GM12875 (cell line): ENCODE data around the gene ASPG.

Source experiments
- H3K4me3 ChIP-seq: one replicate; pipeline ENCODE4 v1.5.1; 2011; ENCODE audit warnings: low read depth, low read length, control low read depth
- TF ChIP-seq, protein P1 (sequence below): IDR thresholded peaks from 2 replicates; pipeline ENCODE4 v1.5.1; 2011; ENCODE audit warnings: low read depth, mild to moderate bottlenecking, control low read depth, inconsistent platforms, low read length, moderate library complexity, borderline replicate concordance; ENCODE audit not compliant: insufficient read depth

ASPG gene

DNA sequence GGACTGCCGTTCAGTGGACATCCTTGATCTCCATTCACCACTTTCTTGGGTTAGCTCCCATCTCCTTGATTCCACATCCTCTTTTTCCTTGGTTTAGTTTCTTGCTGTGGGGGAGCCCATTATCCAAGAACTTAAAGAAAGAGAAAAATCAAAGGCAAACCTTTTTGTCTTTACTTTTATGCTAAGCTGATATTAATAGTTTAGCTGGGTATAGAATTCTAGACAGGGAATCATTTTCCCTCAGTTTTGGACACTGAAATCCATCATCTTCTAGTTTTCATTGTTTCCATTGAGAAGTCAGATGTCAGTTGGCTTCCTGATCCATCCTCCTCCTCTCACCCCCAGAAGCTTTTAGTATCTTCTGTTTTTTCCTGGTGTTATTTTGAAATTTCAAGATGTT is 44.1 kb downstream of the ASPG start:
- H3K4me3 ChIP-seq = no peak overlapping the region
- TF ChIP-seq, protein P1, sequence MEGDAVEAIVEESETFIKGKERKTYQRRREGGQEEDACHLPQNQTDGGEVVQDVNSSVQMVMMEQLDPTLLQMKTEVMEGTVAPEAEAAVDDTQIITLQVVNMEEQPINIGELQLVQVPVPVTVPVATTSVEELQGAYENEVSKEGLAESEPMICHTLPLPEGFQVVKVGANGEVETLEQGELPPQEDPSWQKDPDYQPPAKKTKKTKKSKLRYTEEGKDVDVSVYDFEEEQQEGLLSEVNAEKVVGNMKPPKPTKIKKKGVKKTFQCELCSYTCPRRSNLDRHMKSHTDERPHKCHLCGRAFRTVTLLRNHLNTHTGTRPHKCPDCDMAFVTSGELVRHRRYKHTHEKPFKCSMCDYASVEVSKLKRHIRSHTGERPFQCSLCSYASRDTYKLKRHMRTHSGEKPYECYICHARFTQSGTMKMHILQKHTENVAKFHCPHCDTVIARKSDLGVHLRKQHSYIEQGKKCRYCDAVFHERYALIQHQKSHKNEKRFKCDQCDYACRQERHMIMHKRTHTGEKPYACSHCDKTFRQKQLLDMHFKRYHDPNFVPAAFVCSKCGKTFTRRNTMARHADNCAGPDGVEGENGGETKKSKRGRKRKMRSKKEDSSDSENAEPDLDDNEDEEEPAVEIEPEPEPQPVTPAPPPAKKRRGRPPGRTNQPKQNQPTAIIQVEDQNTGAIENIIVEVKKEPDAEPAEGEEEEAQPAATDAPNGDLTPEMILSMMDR = no peak

DNA sequence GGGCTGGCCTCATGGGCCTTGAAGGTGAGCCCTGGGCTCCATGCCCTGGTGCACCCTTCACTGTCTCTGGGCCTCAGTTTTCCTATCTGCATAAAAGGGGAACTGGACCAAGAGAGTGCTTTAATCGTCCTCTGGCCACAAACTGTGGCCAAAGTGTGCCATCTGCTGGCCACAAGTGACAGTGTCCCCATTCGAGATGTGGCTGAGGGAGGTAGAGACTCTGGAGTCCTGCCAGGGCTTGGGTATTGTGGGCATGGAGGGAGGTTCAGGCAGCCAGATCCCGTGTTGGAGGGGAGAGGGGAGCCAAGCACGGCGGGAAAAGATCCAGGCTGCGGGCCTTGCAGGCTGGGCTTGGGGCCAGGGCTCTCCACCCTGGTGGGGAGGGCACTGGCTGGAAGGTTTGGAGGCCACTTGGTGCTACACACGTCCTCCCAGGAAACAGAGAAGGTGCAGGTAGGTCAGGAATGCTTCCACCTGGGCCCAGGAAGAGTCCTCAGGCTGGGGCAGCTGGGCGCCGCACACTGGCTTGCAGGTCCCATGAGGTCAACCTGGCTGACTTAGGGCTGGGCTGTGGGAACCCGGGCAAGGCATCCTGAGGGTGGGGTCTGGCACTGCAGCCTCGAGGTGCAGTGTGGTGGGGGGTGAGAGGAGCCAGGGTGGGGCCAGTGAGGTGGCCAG is 45.6 kb downstream of the ASPG start:
- TF ChIP-seq, protein P1 = peak; percentile 59; the same call in 1 of the 2 replicates
- no peak overlapping the region for H3K4me3 ChIP-seq

DNA sequence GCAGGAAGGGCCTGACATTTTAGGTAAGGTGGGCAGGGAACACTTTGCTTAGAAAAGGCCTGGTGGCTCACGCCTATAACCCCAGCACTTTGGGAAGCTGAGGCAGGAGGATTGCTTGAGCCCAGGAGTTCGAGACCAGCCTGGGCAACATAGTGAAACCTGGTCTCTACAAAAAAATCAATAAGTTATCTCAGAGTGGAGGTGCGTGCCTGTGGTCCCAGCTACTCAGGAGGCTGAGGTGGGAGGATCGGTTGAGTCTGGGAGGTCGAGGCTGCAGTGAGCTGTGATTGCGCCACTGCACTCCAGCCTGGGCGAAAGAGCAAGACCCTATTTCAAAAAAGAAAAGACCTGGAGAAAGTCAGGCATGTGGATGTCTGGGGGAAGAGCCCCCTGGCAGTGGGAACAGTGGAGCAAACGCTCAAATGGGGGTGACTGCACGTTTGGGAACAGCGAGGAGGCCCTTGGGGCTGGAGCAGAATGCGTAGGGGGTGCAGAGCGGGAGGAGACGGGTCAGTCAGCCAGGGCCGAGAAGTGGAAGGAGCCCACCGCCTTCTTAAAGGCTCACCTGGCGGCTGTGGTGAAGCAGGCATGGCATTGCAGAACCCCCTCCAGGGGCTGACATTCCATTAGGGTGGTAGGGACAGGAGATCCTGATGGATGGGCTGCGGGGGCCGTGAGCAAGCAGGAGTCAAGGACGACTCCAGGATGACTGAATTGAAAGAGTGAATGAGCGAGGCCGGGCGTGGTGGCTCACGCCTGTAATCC is 46.6 kb downstream of the ASPG start:
- H3K4me3 ChIP-seq = no peak overlapping the region
- TF ChIP-seq, protein P1 = no peak

DNA sequence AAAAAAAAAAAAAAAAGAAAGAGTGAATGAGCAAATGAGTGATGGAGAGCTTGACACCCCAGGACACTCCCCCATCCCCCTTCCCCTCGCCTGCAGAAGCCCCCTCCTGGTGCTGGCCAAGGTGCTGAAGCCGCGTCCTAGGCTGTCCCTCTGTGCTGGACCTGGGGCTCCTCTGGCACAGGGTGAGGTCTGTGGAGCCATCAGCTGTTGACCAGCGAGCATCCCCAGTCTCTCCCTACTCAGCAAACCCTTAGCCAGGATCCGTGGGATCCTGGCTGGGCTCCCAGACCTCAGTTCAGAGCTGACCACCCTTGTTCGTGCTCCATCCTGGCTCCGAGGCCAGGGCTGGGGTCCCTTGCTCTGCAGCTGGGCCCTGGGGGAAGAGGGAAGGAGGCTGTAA is 47.5 kb downstream of the ASPG start:
- H3K4me3 ChIP-seq = no peak overlapping the region
- TF ChIP-seq, protein P1 = no peak

DNA sequence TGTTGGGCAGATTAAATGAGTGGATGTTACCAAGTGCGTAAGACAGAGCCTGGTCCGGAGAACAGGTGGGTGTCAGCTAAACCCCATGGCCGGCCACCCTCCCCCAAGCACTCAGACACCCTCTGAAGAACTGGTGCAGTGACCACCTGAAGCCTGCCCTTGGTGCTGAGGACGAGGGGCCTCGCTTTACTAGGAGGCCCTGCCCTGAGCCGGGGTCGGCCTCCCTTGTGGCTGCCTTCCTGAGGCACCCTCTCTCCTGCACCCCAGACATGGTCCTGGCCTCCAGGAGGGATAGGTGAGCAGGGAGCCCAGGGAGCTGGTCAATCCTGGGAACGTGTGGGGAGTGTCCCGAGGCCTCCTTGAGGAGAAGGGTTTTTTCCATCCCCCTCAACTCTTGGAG is 48.0 kb downstream of the ASPG start:
- H3K4me3 ChIP-seq = no peak overlapping the region
- TF ChIP-seq, protein P1 = no peak

DNA sequence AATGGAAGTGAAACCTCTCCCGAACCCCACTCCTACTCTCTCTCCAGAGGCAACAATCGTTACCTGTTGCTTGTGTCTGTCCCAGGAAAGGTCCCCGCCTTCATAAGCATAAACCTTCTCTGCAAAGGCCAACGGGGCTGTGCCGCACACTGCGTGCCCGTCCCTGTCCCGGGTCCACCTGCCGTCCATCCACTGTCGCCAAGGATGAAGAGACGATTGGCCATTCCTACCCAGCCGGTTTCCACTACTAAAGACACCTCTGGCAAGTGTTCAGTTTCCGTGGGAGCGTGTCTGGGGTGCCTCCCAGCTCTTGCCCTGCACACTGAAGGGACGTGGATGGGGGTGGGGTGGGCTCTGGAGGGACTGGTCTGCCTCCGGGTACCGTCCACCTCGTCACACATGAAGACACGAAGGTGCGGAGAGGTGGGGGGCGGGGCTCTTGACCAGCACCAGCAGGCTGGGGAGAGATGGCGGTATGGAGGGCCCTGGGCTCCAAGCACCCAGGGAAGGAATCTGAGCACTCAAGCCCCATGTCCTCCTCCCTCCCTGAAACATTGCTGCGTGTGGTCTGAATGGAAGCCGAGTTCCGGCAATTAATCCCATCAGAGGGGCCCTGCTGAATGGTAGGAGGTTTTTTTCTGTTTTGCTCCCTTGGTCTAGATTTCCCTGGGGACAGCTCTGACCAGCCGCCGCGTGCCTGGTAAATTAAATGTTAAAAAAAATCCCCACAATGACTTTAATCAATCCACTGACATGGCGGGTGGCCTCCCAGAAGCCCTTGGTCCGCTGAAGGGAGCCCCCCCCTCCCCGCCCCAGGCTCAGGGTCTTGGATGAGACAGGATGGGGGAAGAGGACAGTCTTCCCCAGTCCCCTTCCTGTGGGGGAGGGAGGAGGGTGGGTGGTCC is 48.8 kb downstream of the ASPG start:
- H3K4me3 ChIP-seq = no peak overlapping the region
- TF ChIP-seq, protein P1 = no peak
